GM12878 (cell line): Measurements from ENCODE around the gene MMP11. TPM values are rescaled to one million over a fixed set of nuclear protein-coding genes. Genes with fewer than 3 reads are reported as not detected.

Source experiments
- ATAC-seq: fragments of 200-7000 bp; cut with Tn5 transposase; 3 replicates; pipeline ENCODE4 v1.9.1; 2020; ENCODE audit warnings: mild to moderate bottlenecking, moderate library complexity
- BruUV-seq: library from RNA; stranded (reverse); fragments of 400-500 nt; replicated peaks from 2 replicates; lab custom pipeline; 2021; lab: Mats Ljungman, UMichigan
- CTCF ChIA-PET: fragments of 300-600 bp; sonication (Branson Sonifier 250); formaldehyde crosslinking; extraction: SDS; loops from one replicate; lab custom pipeline; 2021; ENCODE audit warnings: inconsistent platforms; lab: Yijun Ruan, JAX
- POLR2A ChIA-PET: fragments of 350-600 bp; formaldehyde crosslinking; extraction: SDS; loops from one replicate; lab custom pipeline; 2021; ENCODE audit warnings: inconsistent platforms; lab: Charles Lee
- RAD21 ChIA-PET: fragments of 300-600 bp; sonication (Branson Sonifier 250); formaldehyde crosslinking; loops from one replicate; lab custom pipeline; 2023; ENCODE audit warnings: antibody characterized with exemption; ENCODE audit not compliant: unreplicated experiment; lab: Charles Lee
- SMC1A ChIA-PET: fragments of 300-600 bp; sonication (Branson Sonifier 250); formaldehyde crosslinking; loops from one replicate; lab custom pipeline; 2023; ENCODE audit not compliant: unreplicated experiment, uncharacterized antibody; lab: Charles Lee
- DNase-seq: peaks from one replicate; pipeline ENCODE4 v3.0.0-alpha.2; 2011; ENCODE audit warnings: low read depth, low spot score
- FAIRE-seq: peaks from 3 replicates; lab custom pipeline; 2011; peaks lifted over from hg19 to GRCh38; lab: Jason Lieb, UNC
- H2AFZ ChIP-seq: 2 replicates; pipeline ENCODE4 v1.6.0; 2011; ENCODE audit warnings: low read depth, low read length, control low read depth; ENCODE audit not compliant: control insufficient read depth
- H3K27ac ChIP-seq: 2 replicates; pipeline ENCODE4 v1.5.1; 2011; ENCODE audit warnings: control low read depth; ENCODE audit not compliant: control insufficient read depth, insufficient read depth
- H3K27me3 ChIP-seq, 2 experiments: replicated peaks in 1 of 2; 2 replicates each; pipeline versions ENCODE4 v1.6.0 to v1.6.1; 2011; ENCODE audit warnings: low read length in 1 of 2; ENCODE audit not compliant: control insufficient read depth in 2 of 2, insufficient read depth in 2 of 2
- H3K36me3 ChIP-seq, 2 experiments: 2 replicates each; pipeline ENCODE4 v1.5.1; 2011; ENCODE audit warnings: low read length in 1 of 2; ENCODE audit not compliant: control insufficient read depth in 2 of 2, insufficient read depth in 2 of 2
- H3K4me1 ChIP-seq: 2 replicates; pipeline ENCODE4 v1.6.1; 2011; ENCODE audit warnings: mild to moderate bottlenecking, low read length, moderate library complexity, mixed read lengths; ENCODE audit not compliant: control insufficient read depth, insufficient read depth
- H3K4me2 ChIP-seq: 2 replicates; pipeline ENCODE4 v1.6.0; 2011; ENCODE audit warnings: control low read depth; ENCODE audit not compliant: control insufficient read depth, insufficient read depth
- H3K4me3 ChIP-seq: fragments of 200-600 bp; sonication (generic); 2 replicates; pipeline ENCODE4 v1.5.1; 2016
- H3K79me2 ChIP-seq: 2 replicates; pipeline ENCODE4 v1.6.0; 2011; ENCODE audit warnings: low read length; ENCODE audit not compliant: control insufficient read depth, insufficient read depth
- H3K9ac ChIP-seq: 2 replicates; pipeline ENCODE4 v1.8.0; 2011; ENCODE audit warnings: low read length, control low read depth, mixed read lengths; ENCODE audit not compliant: control insufficient read depth, insufficient read depth
- H3K9me3 ChIP-seq: replicated peaks from 3 replicates; pipeline ENCODE4 v1.5.1; 2011; ENCODE audit warnings: mild to moderate bottlenecking, low read length; ENCODE audit not compliant: control insufficient read depth, insufficient read depth
- H4K20me1 ChIP-seq: 2 replicates; pipeline ENCODE4 v1.6.0; 2011; ENCODE audit not compliant: control insufficient read depth, insufficient read depth
- BCL11A ChIP-seq: IDR thresholded peaks from 2 replicates; pipeline ENCODE4 v1.6.1; 2011; ENCODE audit warnings: low read depth, low read length
- ESRRA ChIP-seq: IDR thresholded peaks from 2 replicates; pipeline ENCODE4 v1.6.1; 2012; ENCODE audit warnings: mild to moderate bottlenecking, low read length, improper control_type of control experiment
- HCFC1 ChIP-seq: fragments of 150-350 bp; IDR thresholded peaks from 2 replicates; pipeline ENCODE4 v1.6.1; 2014; ENCODE audit warnings: low read length
- KAT2A ChIP-seq: conservative IDR thresholded peaks from 2 replicates; pipeline ENCODE4 v1.6.1; 2011; ENCODE audit warnings: low read depth, low read length; ENCODE audit not compliant: control insufficient read depth
- MYB ChIP-seq: fragments of 150-350 bp; IDR thresholded peaks from 2 replicates; pipeline ENCODE4 v1.6.1; 2014; ENCODE audit warnings: mild to moderate bottlenecking, low read depth, low read length, borderline replicate concordance
- SPI1 ChIP-seq: IDR thresholded peaks from 2 replicates; pipeline ENCODE4 v1.6.1; 2011; ENCODE audit warnings: low read depth, mild to moderate bottlenecking, low read length, moderate library complexity, borderline replicate concordance; ENCODE audit not compliant: insufficient read depth
- ZNF217 ChIP-seq: fragments of 450-650 bp; IDR thresholded peaks from 2 replicates; pipeline ENCODE4 v1.6.1; 2017; ENCODE audit warnings: antibody characterized with exemption, mild to moderate bottlenecking
- WGBS: methylation state at CpG from one replicate; pipeline ENCODE4 v1.1.6; 2016; ENCODE audit warnings: low lambda C conversion rate; ENCODE audit not compliant: insufficient replicate concordance, insufficient coverage; ENCODE audit errors: missing lambda C conversion rate; 5-methylcytosine and 5-hydroxymethylcytosine counted together
- in situ Hi-C: fragments of 300-500 bp; cut with MboI; formaldehyde crosslinking; loops from 9 replicates; pipeline ENCODE4 v1.14.3; 2018; ENCODE audit warnings: mixed read lengths
- intact Hi-C: fragments of 100-400 bp; cut with micrococcal nuclease; formaldehyde crosslinking; loops from one replicate; pipeline ENCODE4 v1.14.2; 2022; ENCODE audit not compliant: unreplicated experiment
- polyA plus RNA-seq, 11 experiments: library from polyadenylated mRNA; depleted of rRNA in 4 of 11; unstranded in 6 of 11; stranded (reverse) in 5 of 11; fragments of >200 nt; fragmentation: Nextera tagmentation in 4 of 11; fragmentation: Illumina TruSeq in 1 of 11; extraction: Ambion mirVana in 4 of 11; extraction: Trizol in 1 of 11; gene quantifications; 1 replicate in 1 of 11; 2 replicates in 10 of 11; pipeline versions ENCODE4 v1.2.1 to v1.2.3, GENCODE V29; 2011 to 2016; ENCODE audit warnings: inconsistent platforms in 2 of 11, missing spikeins in 2 of 11, low read depth in 1 of 11
- total RNA-seq, 4 experiments: library from RNA; depleted of rRNA in 3 of 4; stranded (reverse); fragments of >200 nt in 3 of 4; fragmentation: Illumina TruSeq in 1 of 4; extraction: Trizol in 1 of 4; gene quantifications; 2 replicates each; pipeline versions ENCODE4 v1.2.1 to v1.2.3, GENCODE V29; 2013 to 2021
- TF ChIP-seq, protein P1 (sequence below), 3 experiments: IDR thresholded peaks in 2 of 3; conservative IDR thresholded peaks in 1 of 3; 2 replicates each; pipeline ENCODE4 v1.5.1; 2011; ENCODE audit warnings: low read depth in 3 of 3, low read length in 3 of 3, mild to moderate bottlenecking in 3 of 3, control low read depth in 2 of 3, moderate library complexity in 2 of 3, inconsistent platforms in 1 of 3, mixed read lengths in 1 of 3; ENCODE audit not compliant: control insufficient read depth in 2 of 3, insufficient read depth in 1 of 3; ENCODE audit errors: extremely low read depth in 1 of 3
- TF ChIP-seq, protein P2 (sequence below): fragments of 450-650 bp; formaldehyde crosslinking; IDR thresholded peaks from 2 replicates; pipeline ENCODE4 v1.4.0; 2020; ENCODE audit warnings: mild to moderate bottlenecking, moderate library complexity
- TF ChIP-seq, protein P3 (sequence below): fragments of 450-650 bp; conservative IDR thresholded peaks from 2 replicates; pipeline ENCODE4 v1.6.1; 2017; ENCODE audit warnings: mild to moderate bottlenecking, moderate library complexity
- TF ChIP-seq, protein P4 (sequence below): fragments of 450-650 bp; IDR thresholded peaks from 2 replicates; pipeline ENCODE4 v1.6.1; 2017; ENCODE audit warnings: borderline replicate concordance

The MMP11 gene
- total and polyA plus RNA-seq, 10 of the 15 experiments (the other 5 are each of a cell fraction or from before 2014, with no cell fraction given), result 0.03 to 1.1 (median 0.31) TPM; not detected in 2

DNA sequence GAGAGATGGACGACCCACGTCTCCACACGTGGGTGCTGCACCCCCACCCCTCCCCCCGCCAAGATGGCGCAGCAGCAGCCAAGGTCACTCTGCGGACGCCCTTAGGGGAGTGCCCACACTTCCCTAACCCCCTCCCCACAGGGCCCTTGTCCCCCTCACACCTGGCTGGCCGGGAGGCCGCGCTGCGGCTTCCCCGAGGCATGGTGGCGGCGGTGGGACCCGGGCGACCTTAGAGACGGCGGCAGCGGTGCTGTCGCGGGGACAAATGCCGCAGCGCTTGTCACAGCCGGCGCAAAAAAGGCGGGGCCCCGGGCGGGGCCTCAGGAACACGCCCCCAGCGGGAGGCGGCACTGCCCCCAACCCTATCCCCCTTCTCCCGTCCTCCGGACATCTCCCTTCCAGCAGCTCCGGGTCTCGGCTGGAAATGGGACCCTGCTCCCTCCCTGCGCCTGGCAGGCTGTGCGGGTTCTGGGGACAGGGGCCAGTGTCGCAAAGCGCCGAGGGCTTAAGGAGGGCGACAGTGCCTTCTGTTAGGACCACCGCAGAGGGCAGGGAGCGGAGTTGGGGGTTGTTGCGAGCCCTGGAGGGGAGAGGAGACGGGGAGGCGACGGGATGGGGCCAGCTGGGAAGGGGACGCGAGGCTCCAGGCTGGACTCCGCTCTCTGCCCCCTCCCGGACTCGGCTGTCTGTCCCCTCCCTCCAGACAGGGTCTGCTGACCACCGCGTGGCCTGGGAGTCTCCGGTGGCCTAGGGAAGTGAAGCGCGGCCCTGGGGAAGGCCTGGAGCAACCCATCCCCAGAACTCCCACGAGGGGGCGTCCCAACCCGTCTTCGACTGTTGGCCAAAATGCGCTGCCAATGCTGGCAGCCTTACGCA lies 4.7 kb upstream of the MMP11 start, which contains the start of gene CHCHD10:
Gene CHCHD10 (minus strand): TSS at position 300 of the 876 bp plus-strand sequence. CDS start 98 bp downstream, at position 202.
- Histone ChIP-seq H3K4me1 (peaks cover 33% of the 10 kb centered on the region), H3K4me2 (peak within 1 kb of the TSS; percentile 95), H3K79me2 (peaks cover 24% of the 10 kb centered on the region), H3K27ac (peak within 1 kb of the TSS; percentile 83), H2AFZ (peak within 1 kb of the TSS; percentile 89), H4K20me1 (no peaks in the 10 kb centered on the region; the same call in 1 of the 2 replicates), H3K9me3 (no peaks in the 10 kb centered on the region), H3K36me3 (no peaks in the 10 kb centered on the region; a peak in 1 of 4 replicates), H3K9ac (peak within 1 kb of the TSS; percentile 87), H3K27me3 (no peaks in the 10 kb centered on the region), H3K4me3 (peak within 1 kb of the TSS; percentile 74)
- RAD21 ChIA-PET, result interaction anchor here (0.9 to 3.6 kb wide), 7 partner anchors 20 to 209 kb away, joined by 3 to 34 read pairs (median 5); partner anchors contain the start of genes MIF and SLC2A11
- FAIRE-seq (peak; percentile 18), ATAC-seq (peak; percentile 76), DNase-seq (no peak)
- POLR2A ChIA-PET, result interaction anchor here (0.6 to 3.2 kb wide), 5 partner anchors 16 to 227 kb away, joined by 3 to 9 read pairs (median 7); partner anchors contain the start of genes SLC2A11 and SMARCB1
- CTCF ChIA-PET, result interaction anchor here (1.3 to 7.5 kb wide), 11 partner anchors 13 to 126 kb away, joined by 3 to 197 read pairs (median 7); partner anchors contain the start of genes MIF, SLC2A11 and VPREB3
- WGBS, result 2% methylated on average over 52 of the region's 63 CpGs
- in situ Hi-C loops (no loop called here), intact Hi-C loops (loop anchor here (1.0 to 5.0 kb wide), 3 partner anchors 17 to 226 kb away; partner anchors contain the start of gene ZNF70)
- no TSS peak for BruUV-seq
- SMC1A ChIA-PET, result interaction anchor here (1.3 to 6.3 kb wide), 5 partner anchors 13 to 89 kb away, joined by 4 to 40 read pairs (median 10); partner anchors contain the start of genes SLC2A11 and VPREB3
- no peak for TF ChIP-seq ZNF217
- TF ChIP-seq MYB, result no peak
- TF ChIP-seq, protein P1, sequence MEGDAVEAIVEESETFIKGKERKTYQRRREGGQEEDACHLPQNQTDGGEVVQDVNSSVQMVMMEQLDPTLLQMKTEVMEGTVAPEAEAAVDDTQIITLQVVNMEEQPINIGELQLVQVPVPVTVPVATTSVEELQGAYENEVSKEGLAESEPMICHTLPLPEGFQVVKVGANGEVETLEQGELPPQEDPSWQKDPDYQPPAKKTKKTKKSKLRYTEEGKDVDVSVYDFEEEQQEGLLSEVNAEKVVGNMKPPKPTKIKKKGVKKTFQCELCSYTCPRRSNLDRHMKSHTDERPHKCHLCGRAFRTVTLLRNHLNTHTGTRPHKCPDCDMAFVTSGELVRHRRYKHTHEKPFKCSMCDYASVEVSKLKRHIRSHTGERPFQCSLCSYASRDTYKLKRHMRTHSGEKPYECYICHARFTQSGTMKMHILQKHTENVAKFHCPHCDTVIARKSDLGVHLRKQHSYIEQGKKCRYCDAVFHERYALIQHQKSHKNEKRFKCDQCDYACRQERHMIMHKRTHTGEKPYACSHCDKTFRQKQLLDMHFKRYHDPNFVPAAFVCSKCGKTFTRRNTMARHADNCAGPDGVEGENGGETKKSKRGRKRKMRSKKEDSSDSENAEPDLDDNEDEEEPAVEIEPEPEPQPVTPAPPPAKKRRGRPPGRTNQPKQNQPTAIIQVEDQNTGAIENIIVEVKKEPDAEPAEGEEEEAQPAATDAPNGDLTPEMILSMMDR (IDR thresholded peaks at IDR 0.05 in 2 of 3, conservative IDR thresholded peaks at IDR 0.05 in 1 of 3; ENCODE audit: control insufficient read depth in 2 of 3, extremely low read depth in 1 of 3, insufficient read depth in 1 of 3, low read depth in 3 of 3, low read length in 3 of 3), result peak; percentile 59 to 80 (median 75)
- TF ChIP-seq, protein P2, sequence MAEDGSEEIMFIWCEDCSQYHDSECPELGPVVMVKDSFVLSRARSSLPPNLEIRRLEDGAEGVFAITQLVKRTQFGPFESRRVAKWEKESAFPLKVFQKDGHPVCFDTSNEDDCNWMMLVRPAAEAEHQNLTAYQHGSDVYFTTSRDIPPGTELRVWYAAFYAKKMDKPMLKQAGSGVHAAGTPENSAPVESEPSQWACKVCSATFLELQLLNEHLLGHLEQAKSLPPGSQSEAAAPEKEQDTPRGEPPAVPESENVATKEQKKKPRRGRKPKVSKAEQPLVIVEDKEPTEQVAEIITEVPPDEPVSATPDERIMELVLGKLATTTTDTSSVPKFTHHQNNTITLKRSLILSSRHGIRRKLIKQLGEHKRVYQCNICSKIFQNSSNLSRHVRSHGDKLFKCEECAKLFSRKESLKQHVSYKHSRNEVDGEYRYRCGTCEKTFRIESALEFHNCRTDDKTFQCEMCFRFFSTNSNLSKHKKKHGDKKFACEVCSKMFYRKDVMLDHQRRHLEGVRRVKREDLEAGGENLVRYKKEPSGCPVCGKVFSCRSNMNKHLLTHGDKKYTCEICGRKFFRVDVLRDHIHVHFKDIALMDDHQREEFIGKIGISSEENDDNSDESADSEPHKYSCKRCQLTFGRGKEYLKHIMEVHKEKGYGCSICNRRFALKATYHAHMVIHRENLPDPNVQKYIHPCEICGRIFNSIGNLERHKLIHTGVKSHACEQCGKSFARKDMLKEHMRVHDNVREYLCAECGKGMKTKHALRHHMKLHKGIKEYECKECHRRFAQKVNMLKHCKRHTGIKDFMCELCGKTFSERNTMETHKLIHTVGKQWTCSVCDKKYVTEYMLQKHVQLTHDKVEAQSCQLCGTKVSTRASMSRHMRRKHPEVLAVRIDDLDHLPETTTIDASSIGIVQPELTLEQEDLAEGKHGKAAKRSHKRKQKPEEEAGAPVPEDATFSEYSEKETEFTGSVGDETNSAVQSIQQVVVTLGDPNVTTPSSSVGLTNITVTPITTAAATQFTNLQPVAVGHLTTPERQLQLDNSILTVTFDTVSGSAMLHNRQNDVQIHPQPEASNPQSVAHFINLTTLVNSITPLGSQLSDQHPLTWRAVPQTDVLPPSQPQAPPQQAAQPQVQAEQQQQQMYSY (CRISPR knock-in tag), result no peak
- no peak for TF ChIP-seq BCL11A
- no peak for TF ChIP-seq HCFC1
- TF ChIP-seq, protein P3, sequence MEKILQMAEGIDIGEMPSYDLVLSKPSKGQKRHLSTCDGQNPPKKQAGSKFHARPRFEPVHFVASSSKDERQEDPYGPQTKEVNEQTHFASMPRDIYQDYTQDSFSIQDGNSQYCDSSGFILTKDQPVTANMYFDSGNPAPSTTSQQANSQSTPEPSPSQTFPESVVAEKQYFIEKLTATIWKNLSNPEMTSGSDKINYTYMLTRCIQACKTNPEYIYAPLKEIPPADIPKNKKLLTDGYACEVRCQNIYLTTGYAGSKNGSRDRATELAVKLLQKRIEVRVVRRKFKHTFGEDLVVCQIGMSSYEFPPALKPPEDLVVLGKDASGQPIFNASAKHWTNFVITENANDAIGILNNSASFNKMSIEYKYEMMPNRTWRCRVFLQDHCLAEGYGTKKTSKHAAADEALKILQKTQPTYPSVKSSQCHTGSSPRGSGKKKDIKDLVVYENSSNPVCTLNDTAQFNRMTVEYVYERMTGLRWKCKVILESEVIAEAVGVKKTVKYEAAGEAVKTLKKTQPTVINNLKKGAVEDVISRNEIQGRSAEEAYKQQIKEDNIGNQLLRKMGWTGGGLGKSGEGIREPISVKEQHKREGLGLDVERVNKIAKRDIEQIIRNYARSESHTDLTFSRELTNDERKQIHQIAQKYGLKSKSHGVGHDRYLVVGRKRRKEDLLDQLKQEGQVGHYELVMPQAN, result peak; percentile 69
- peak; percentile 96; the same call in 1 of the 2 replicates for TF ChIP-seq ESRRA
- TF ChIP-seq KAT2A, result no peak
- TF ChIP-seq, protein P4, sequence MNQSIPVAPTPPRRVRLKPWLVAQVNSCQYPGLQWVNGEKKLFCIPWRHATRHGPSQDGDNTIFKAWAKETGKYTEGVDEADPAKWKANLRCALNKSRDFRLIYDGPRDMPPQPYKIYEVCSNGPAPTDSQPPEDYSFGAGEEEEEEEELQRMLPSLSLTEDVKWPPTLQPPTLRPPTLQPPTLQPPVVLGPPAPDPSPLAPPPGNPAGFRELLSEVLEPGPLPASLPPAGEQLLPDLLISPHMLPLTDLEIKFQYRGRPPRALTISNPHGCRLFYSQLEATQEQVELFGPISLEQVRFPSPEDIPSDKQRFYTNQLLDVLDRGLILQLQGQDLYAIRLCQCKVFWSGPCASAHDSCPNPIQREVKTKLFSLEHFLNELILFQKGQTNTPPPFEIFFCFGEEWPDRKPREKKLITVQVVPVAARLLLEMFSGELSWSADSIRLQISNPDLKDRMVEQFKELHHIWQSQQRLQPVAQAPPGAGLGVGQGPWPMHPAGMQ, result no peak
- TF ChIP-seq SPI1, result peak; percentile 20; the same call in 1 of the 2 replicates
